NCI-H2196 treated with DMSO at 0.1 percent for 48 hours (cell line): ENCODE results near the gene FHOD3.

Source experiments
- DNase-seq: peaks from one replicate; lab custom pipeline; 2025; ENCODE audit not compliant: unreplicated experiment; lab: John Stamatoyannopoulos, UW

FHOD3 gene

GRCh38 chr18:36613810-36614209, 316.3 kb downstream of the FHOD3 start:
- DNase-seq: no peak

DNA sequence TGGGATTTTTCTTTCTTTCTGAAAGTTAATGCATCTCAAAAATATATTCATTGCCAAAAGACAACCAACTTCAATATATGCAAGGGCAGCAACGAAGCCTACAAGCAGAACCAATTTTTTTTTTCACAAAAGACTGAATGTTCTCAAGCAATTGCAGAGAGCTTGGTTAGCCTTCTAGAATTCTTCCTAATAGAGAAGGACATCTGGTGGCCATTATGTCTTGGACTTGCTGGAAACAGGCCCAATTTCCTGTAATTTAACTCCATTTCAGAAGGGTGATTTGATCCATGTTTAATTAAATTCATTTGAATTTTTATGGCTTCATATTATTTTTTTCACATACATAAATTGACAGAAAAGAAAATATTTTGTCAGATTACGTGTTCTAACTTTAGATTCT, 323.3 kb downstream of the FHOD3 start:
- no peak for DNase-seq

- no peak for DNase-seq
Measured at GRCh38 chr18:36622610-36623009, 325.1 kb downstream of the FHOD3 start.

DNA sequence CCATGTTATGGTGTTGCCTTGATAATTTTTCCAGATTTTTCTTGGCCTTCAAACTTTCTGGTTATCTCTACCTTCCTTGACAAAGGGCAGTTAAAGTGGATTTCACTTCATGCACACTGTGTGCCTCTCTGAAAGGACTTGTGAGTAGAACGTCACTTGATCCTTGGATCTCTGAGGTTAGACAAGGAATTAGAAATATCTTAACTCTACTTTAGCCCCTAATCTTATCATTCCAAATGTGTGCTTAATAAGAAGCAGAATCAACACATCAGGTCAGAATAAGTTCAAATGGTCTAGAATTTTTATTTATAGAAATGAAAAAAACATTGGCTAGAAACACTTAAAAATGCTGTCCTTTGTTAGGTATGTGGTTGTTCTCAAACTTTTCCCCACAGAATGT, 325.6 kb downstream of the FHOD3 start:
- DNase-seq: no peak

GRCh38 chr18:36623681-36624190, 326.2 kb downstream of the FHOD3 start:
- no peak for DNase-seq

GRCh38 chr18:36624451-36625167, 327.1 kb downstream of the FHOD3 start:
- no peak for DNase-seq

GRCh38 chr18:36625386-36625785, 327.9 kb downstream of the FHOD3 start:
- no peak for DNase-seq

DNA sequence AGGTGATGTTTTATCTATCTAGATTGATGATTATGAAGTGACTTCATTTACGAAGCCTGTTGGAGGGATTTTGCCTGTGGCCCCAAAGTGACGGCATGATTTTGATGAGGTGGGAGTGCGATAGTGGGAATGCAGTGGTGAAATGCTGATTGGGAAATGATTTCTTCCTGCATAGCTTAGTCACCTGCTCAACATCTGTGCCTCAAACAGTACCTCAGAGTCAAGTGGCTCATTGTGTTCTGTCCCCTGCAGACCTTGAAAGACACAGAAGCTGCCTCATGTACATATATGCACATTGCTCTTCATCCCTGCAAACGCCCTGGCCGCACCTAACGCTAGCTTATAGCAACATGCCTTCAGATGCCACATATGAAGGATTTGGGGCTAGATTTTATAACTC, 330.1 kb downstream of the FHOD3 start:
- no peak for DNase-seq

GRCh38 chr18:36628435-36629137, 331.1 kb downstream of the FHOD3 start:
- DNase-seq: no peak

- no peak for DNase-seq
Measured at GRCh38 chr18:36629138-36629530, 331.6 kb downstream of the FHOD3 start.

- no peak for DNase-seq
Measured at GRCh38 chr18:36629836-36630235, 332.3 kb downstream of the FHOD3 start.

DNA sequence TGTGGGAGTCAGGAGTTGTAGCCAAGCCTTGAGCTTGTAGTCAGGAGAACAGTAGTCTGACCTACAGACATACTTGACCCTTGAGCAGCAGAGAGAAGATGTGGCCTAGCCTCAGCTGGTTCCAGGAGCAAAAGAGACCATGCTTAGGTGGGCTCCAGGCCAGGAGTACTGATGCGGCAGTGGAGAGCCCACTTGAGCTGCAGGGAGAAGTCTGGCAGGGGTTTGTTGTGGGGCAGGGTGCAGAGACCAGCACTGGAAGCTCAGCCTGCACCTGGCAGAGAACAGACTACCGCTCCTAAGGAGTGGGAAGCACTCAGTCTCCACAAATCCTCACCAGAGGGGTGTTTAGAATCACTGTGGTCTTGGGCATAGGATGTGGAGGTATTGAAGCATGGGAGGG, 333.4 kb downstream of the FHOD3 start:
- no peak for DNase-seq

GRCh38 chr18:36633961-36634412, 336.5 kb downstream of the FHOD3 start:
- DNase-seq: no peak

DNA sequence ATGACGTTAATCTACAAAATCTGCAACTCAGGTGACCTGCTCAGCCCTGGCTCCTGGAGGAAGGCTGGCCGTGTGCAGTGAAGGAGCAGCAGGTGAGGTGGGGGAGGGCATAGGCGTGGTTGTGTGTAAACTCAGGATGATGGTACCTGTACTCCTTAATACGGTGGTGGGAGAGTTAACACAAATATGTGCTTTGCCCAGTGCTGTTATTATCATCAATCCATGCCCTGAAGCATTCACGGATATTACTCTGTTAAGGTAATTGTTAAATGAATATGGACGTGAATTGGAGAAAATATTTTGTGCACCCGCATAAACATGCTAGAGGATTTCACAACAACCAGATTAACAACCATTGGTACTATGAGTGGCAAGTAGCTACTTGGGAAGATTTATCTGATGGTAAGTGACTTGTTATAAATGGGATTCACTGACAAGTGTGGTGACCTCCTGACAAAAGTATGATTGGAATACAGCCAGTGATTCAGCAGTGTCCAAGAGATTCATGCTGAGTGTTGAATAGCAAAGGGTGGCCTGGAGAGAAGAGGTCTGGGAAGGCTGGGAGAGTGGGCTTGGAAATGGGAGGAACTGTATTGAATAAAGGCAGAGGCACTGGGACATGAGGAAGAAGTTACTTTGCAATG, 337.2 kb downstream of the FHOD3 start:
- no peak for DNase-seq

DNA sequence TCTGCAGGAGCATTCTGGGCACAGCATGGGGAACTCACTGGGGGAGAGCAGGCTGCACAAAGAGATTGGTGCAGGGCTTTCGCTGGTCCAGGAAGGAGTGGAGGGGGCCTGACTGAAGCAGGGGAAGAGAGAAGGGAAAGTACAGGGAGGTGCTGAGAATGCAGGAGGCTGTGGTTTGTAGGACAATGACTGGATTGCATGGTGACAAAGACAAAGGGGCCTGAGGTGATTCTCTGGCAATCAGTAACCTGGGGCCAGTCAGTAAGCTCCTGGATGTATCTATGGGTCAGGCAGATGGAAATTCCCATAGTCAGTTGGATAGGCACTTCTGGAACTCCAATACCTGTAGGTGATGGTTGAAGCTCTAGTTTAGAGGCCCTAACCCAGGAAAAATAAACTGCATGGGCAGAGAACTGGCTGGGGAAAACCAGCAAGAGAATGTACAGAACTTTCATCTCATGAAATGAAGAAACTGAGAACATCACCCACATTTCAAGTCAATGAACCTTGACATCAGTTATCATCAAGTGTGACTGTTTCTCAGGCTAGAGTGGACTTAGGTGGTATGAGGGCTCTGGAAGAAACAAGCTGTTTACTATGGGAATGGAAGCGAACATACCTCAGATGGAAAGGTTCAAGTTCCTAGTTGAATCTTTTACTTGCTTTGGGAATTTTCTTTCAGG, 338.0 kb downstream of the FHOD3 start:
- DNase-seq: no peak

DNA sequence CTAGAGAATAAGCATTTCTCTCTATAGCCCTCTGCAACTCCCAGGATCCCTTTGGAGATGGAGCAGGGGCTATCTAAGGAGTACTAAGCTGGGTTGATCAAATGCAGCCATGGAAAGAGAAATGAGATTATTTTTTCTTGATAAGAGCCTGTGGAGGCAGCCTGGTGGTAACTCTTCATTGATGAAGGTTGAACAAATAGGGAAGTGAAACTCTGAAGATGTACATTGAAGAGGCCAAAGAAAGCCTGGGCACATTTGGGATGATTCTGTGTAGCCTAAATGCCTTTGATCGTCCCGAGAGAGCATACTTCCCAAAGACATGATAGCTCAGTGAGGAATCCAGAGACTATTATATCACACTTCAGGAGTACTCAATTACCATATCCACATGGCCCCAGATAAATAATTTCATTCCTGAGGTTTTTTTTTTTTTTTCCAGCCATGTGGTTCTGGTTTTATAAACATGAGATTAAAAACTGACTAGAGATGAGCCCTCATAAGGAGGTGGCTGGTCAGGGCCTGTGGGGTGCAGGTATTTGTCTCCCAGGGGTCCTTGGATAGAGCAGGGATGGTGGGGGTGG, 338.8 kb downstream of the FHOD3 start:
- DNase-seq: no peak

- DNase-seq: no peak
Measured at GRCh38 chr18:36638224-36638623, 340.7 kb downstream of the FHOD3 start.

DNA sequence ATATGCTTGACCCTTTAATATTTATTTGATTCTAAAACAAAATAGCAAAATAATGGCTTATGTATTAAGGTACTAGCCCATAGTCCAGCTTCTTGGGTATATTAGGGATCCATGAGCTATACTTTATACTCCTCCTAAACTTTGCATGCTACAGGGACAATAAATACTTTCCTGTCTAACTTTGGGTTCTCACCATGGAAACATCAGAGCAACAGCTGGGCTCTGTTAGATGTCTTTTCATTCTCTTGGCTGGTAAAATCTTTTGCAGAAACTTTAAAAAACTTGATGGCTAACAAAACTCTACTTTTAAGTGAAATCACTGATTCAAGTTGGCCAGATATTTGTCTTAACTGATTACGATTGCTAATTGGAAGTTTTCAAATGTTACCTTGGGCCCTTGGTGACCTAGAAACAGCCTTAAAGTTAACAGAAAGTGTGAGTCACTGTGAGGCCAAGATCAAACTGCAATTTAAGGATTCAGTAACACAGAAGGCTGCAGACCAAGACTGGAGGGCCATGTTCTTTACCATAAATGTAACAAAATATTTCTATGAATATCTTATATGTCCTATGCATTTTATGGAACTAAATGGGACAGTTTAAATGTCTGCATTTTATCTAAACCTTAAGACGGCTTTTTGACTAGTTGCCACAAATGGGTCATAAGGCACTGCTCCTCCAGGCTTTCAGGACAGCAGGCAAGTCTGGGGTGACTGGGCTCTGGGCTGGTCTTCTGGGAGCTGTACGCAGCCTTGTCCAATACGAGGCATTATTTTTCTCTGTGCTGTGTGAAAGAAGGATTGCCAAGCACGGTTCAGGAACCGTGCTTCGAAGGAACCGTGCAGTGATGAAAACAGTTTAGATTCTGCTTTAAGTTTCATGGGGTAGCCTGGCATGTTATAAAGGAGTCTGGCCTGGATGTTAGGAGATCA, 342.8 kb downstream of the FHOD3 start:
- no peak for DNase-seq

DNA sequence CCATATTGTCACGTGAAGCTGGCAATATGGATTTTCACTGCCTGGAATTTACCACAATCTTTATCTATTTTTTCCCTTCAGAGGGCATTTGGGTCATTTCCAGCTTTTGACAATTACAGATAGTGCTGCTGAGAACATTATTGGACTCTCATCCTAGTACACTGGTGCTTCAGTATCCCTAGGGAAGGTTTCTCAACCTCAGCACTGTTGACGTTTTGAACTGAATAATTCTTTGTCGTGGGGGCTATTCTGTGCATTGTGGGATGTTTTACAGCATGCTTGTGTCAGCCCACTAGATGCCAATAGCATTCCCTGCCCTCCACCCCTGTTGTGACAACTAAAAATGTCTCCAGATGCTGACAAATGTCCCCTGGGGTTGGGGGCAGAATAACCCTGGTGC, 345.5 kb downstream of the FHOD3 start:
- no peak for DNase-seq

DNA sequence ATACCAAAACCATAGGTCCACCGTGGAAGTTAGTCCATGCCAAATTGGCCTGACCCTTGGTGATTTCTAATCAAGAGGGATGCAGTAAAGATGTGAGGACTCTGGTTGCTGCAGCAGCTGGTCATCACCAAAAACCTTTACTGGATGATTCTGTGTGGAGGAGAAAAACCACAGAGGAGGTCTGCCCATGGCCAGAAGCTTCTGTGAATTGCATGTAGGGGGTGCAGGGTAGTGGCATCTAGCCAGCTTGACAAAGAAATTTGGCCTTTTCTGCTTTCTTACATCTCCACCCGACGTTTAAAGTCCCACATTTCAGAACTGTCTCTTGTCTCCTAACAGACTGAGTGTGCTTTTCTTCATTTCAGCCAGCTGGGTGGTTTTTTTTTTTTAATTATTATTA, 351.3 kb downstream of the FHOD3 start:
- DNase-seq: no peak
